HCT116 (cell line): ENCODE measurements around the gene ARHGAP9. TPM values are rescaled to one million over a fixed set of nuclear protein-coding genes. Genes with fewer than 3 reads are reported as not detected.

ENCODE experiments used
- ATAC-seq: fragments of 200-7000 bp; cut with Tn5 transposase; 2 replicates; pipeline ENCODE4 v1.9.1; 2020; ENCODE audit warnings: mild to moderate bottlenecking, moderate library complexity
- BruUV-seq: library from RNA; stranded (reverse); fragments of 400-500 nt; replicated peaks from 2 replicates; lab custom pipeline; 2021; lab: Mats Ljungman, UMichigan
- CTCF ChIA-PET: fragments of 300-600 bp; sonication (Branson Sonifier 250); formaldehyde crosslinking; loops from one replicate; lab custom pipeline; 2021; ENCODE audit warnings: antibody characterized with exemption; lab: Charles Lee
- POLR2A ChIA-PET: fragments of 300-600, 350-600 bp; sonication (Branson Sonifier 250); formaldehyde crosslinking; loops from one replicate; lab custom pipeline; 2021; ENCODE audit warnings: antibody characterized with exemption; lab: Charles Lee
- RAD21 ChIA-PET, 2 experiments: fragments of 300-600 bp; sonication (Branson Sonifier 250); formaldehyde crosslinking; loops; one replicate each; lab custom pipeline; 2023; ENCODE audit warnings: low total read pairs in 2 of 2; ENCODE audit not compliant: uncharacterized antibody in 2 of 2, unreplicated experiment in 2 of 2, low non-redundant PET in 1 of 2; lab: Charles Lee
- DNase-seq: peaks from one replicate; pipeline ENCODE4 v3.0.0-alpha.2; 2010; ENCODE audit warnings: low read depth, low spot score
- H2AFZ ChIP-seq: fragments of 200-600 bp; shearing (Covaris generic), sonication (generic); 2 replicates; pipeline ENCODE4 v1.6.1; 2017; ENCODE audit warnings: low read depth, mixed run types, mixed read lengths, antibody characterized with exemption, low read length; ENCODE audit not compliant: poor library complexity, severe bottlenecking
- H3K27ac ChIP-seq: 2 replicates; pipeline ENCODE4 v1.5.1; 2012; ENCODE audit warnings: low read depth, low read length
- H3K27me3 ChIP-seq: fragments of 200-600 bp; sonication (generic); 2 replicates; pipeline ENCODE4 v1.6.1; 2016; ENCODE audit warnings: mixed run types, low read length, mixed read lengths; ENCODE audit not compliant: insufficient read depth
- H3K36me3 ChIP-seq, 2 experiments: fragments of 200-500 bp in 1 of 2; fragments of 200-600 bp in 1 of 2; sonication (Bioruptor generic) in 1 of 2; sonication (generic) in 1 of 2; 2 replicates each; pipeline versions ENCODE4 v1.5.1 to v1.6.1; 2014 to 2016; ENCODE audit warnings: low read length in 2 of 2, inconsistent platforms in 1 of 2, mixed read lengths in 1 of 2, mixed run types in 1 of 2; ENCODE audit not compliant: insufficient read depth in 2 of 2, control insufficient read depth in 1 of 2
- H3K4me1 ChIP-seq, 2 experiments: fragments of 200-600 bp in 1 of 2; sonication (generic) in 1 of 2; 2 replicates each; pipeline versions ENCODE4 v1.5.1 to v1.6.1; 2012 to 2017; ENCODE audit warnings: low read length in 2 of 2, inconsistent platforms in 1 of 2, mild to moderate bottlenecking in 1 of 2, mixed read lengths in 1 of 2, mixed run types in 1 of 2, moderate library complexity in 1 of 2; ENCODE audit not compliant: insufficient read depth in 2 of 2, control insufficient read depth in 1 of 2
- H3K4me2 ChIP-seq: fragments of 200-600 bp; sonication (generic); 2 replicates; pipeline ENCODE4 v1.6.1; 2017; ENCODE audit warnings: mixed run types, low read length, mixed read lengths
- H3K4me3 ChIP-seq, 2 experiments: fragments of 200-600 bp in 1 of 2; sonication (generic) in 1 of 2; replicated peaks in 1 of 2; 2 replicates each; pipeline ENCODE4 v1.5.1; 2011 to 2016; ENCODE audit warnings: low read length in 2 of 2, control low read depth in 1 of 2, low read depth in 1 of 2, mild to moderate bottlenecking in 1 of 2, mixed read lengths in 1 of 2, mixed run types in 1 of 2
- H3K79me2 ChIP-seq: fragments of 200-600 bp; sonication (generic); 2 replicates; pipeline ENCODE4 v1.6.1; 2017; ENCODE audit warnings: mild to moderate bottlenecking, mixed run types, low read length, moderate library complexity, mixed read lengths; ENCODE audit not compliant: insufficient read depth
- H3K9ac ChIP-seq: fragments of 200-600 bp; sonication (generic); 2 replicates; pipeline ENCODE4 v1.6.1; 2016; ENCODE audit warnings: low read length, mixed read lengths
- H3K9me2 ChIP-seq: fragments of 200-600 bp; sonication (generic), shearing (Covaris generic); 2 replicates; pipeline ENCODE4 v1.6.1; 2017; ENCODE audit warnings: mixed run types, mild to moderate bottlenecking, moderate library complexity; ENCODE audit not compliant: insufficient read depth
- H3K9me3 ChIP-seq, 2 experiments: fragments of 200-500 bp in 1 of 2; fragments of 200-600 bp in 1 of 2; sonication (Bioruptor generic) in 1 of 2; sonication (generic) in 1 of 2; 2 replicates each; pipeline ENCODE4 v1.6.1; 2014 to 2017; ENCODE audit warnings: low read length in 2 of 2, mixed read lengths in 2 of 2, inconsistent platforms in 1 of 2, low read depth in 1 of 2, mild to moderate bottlenecking in 1 of 2, mixed run types in 1 of 2, moderate library complexity in 1 of 2; ENCODE audit not compliant: control insufficient read depth in 1 of 2, insufficient read depth in 1 of 2
- H4K20me1 ChIP-seq: fragments of 200-600 bp; sonication (generic), shearing (Covaris generic); 2 replicates; pipeline ENCODE4 v1.6.1; 2017; ENCODE audit warnings: mixed run types, mild to moderate bottlenecking, moderate library complexity; ENCODE audit not compliant: insufficient read depth
- CBX3 ChIP-seq: IDR thresholded peaks from 2 replicates; pipeline ENCODE4 v1.6.1; 2012; ENCODE audit warnings: low read depth
- EZH2phosphoT487 ChIP-seq: fragments of 200-600 bp; IDR thresholded peaks from 2 replicates; pipeline ENCODE4 v1.6.1; 2018; ENCODE audit warnings: antibody characterized with exemption, borderline replicate concordance
- POLR2AphosphoS5 ChIP-seq: IDR thresholded peaks from 2 replicates; pipeline ENCODE4 v1.6.1; 2011; ENCODE audit warnings: mild to moderate bottlenecking, low read depth, low read length, moderate library complexity
- RAD21 ChIP-seq: IDR thresholded peaks from 2 replicates; pipeline ENCODE4 v1.6.1; 2012; ENCODE audit warnings: low read depth, mild to moderate bottlenecking
- SIN3A ChIP-seq: IDR thresholded peaks from 2 replicates; pipeline ENCODE4 v1.6.1; 2012; ENCODE audit warnings: low read depth
- ZNF274 ChIP-seq: fragments of 200-500 bp; sonication (Bioruptor generic); IDR thresholded peaks from 2 replicates; pipeline ENCODE4 v1.6.1; 2014; ENCODE audit warnings: mild to moderate bottlenecking, low read depth, low read length, inconsistent platforms
- intact Hi-C: fragments of 100-400 bp; cut with micrococcal nuclease; formaldehyde crosslinking; loops from 2 replicates; pipeline ENCODE4 v1.10.0; 2022
- total RNA-seq: library from RNA; stranded (reverse); gene quantifications from one replicate; pipeline ENCODE4 v1.2.1, GENCODE V29; 2021; ENCODE audit not compliant: unreplicated experiment
- TF ChIP-seq, protein P1 (sequence below): IDR thresholded peaks from 2 replicates; pipeline ENCODE4 v1.6.1; 2011; ENCODE audit warnings: mild to moderate bottlenecking, low read length, moderate library complexity; ENCODE audit not compliant: insufficient replicate concordance; ENCODE audit errors: extremely low read depth
- TF ChIP-seq, protein P2 (sequence below): IDR thresholded peaks from 2 replicates; pipeline ENCODE4 v1.6.1; 2012
- TF ChIP-seq, protein P3 (sequence below): IDR thresholded peaks from 2 replicates; pipeline ENCODE4 v1.6.1; 2012
- TF ChIP-seq, protein P4 (sequence below), 3 experiments: fragments of 200-600 bp in 1 of 3; sonication (generic) in 1 of 3; IDR thresholded peaks in 2 of 3; conservative IDR thresholded peaks in 1 of 3; 2 replicates each; pipeline ENCODE4 v1.5.1; 2012 to 2017; ENCODE audit warnings: low read depth in 2 of 3, low read length in 2 of 3, antibody characterized with exemption in 1 of 3, borderline replicate concordance in 1 of 3, control low read depth in 1 of 3, mild to moderate bottlenecking in 1 of 3, mixed read lengths in 1 of 3, mixed run types in 1 of 3, moderate library complexity in 1 of 3; ENCODE audit not compliant: insufficient read depth in 1 of 3

The ARHGAP9 gene
- total RNA-seq, 1 experiment from 2014 or later: 0.84 TPM

DNA sequence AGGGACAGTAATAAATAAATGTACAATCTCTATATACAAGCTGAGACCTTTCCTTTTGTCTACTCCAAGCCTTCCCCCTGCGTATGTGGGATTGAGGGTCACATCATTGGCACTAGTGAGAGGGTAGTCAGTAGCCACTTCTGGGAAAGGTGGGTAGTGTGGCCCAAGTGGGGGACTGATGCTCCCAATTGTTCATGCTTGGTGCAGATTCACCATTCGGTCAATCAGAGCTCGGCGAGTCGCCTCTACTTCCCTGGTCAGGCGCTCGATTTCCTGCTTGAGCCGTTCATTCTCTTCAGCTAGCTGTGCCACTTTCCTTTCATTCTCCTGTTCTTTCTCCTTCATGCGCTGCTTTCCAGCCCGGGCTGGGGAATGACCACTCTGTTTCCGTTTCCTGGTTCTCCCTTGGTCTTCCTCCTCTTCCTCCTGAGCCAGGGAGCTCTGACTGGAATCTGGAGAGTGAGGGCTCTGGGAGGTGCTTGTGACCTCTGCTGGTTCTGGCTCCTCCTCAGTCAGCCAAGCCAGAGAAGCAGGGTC, 37.0 kb upstream of the ARHGAP9 start:
- H4K20me1 ChIP-seq: peaks cover 7% of the 10 kb centered on the region; the same call in 1 of the 2 replicates
- H3K9me3 ChIP-seq: no peaks in the 10 kb centered on the region
- H3K79me2 ChIP-seq: peaks cover 45% of the 10 kb centered on the region
- CTCF ChIA-PET: no interaction called here
- POLR2A ChIA-PET: interaction anchor here (0.6 to 1.6 kb wide), 5 partner anchors 11 to 30 kb away, joined by 3 to 6 read pairs (median 4); no protein-coding TSS in a partner anchor
- H3K4me1 ChIP-seq: peaks cover 13 to 31% of the 10 kb centered on the region in 2 experiments
- no TSS peak for BruUV-seq
- no peak for DNase-seq
- no peaks in the 10 kb centered on the region for H3K27me3 ChIP-seq
- H3K27ac ChIP-seq: peak overlapping the region; percentile 45
- no peak overlapping the region for H3K4me2 ChIP-seq
- ATAC-seq: no peak
- peaks cover 43 to 56% of the 10 kb centered on the region in 2 experiments; a peak in 3 of 4 replicates for H3K36me3 ChIP-seq
- no peaks in the 10 kb centered on the region for H3K9me2 ChIP-seq
- no peak overlapping the region for H2AFZ ChIP-seq
- intact Hi-C loops: no loop called here
- H3K4me3 ChIP-seq: no peak overlapping the region
- H3K9ac ChIP-seq: no peak overlapping the region
- TF ChIP-seq POLR2AphosphoS5 (peak; percentile 80; the same call in 1 of the 2 replicates), SIN3A (no peak)
- RAD21 ChIA-PET: interaction anchor here in 1 of 2 experiments (0.5 kb wide), 1 partner anchor 73 kb away, joined by 6 read pairs; no protein-coding TSS in a partner anchor

DNA sequence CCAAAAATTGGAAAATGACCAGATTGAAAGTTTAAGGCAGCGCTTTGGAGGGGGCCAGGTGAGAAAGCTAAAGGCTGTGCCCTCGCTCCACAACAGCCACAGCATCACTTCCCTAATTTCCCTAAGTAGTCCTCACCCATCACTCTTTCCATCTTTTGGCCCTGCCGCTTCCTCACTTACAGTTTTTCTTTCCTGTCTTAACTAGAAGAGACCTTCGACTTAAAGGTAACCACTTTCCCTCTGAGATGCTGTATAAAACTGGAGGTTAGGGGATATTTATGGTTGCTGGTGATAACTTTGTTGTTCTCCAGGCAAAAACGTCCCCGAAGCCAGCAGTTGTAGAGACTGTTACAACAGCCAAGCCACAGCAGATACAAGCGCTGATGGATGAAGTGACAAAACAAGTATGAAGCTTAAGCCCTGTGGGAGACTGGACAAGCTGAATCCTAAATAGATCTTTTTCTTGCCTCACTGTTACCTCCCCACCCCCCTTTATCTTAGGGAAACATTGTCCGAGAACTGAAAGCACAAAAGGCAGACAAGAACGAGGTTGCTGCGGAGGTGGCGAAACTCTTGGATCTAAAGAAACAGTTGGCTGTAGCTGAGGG, 36.4 kb upstream of the ARHGAP9 start:
- peaks cover 47 to 59% of the 10 kb centered on the region in 2 experiments; a peak in 3 of 4 replicates for H3K36me3 ChIP-seq
- no peak overlapping the region for H3K9ac ChIP-seq
- no peaks in the 10 kb centered on the region for H3K27me3 ChIP-seq
- POLR2A ChIA-PET: no interaction called here
- intact Hi-C loops: no loop called here
- no peaks in the 10 kb centered on the region for H3K9me3 ChIP-seq
- peaks cover 45% of the 10 kb centered on the region for H3K79me2 ChIP-seq
- H3K27ac ChIP-seq: peak overlapping the region; percentile 2; the same call in 1 of the 2 replicates
- H2AFZ ChIP-seq: no peak overlapping the region
- H3K4me3 ChIP-seq: no peak overlapping the region
- BruUV-seq: TSS peak; percentile 14
- no peaks in the 10 kb centered on the region for H3K9me2 ChIP-seq
- peaks cover 7% of the 10 kb centered on the region; the same call in 1 of the 2 replicates for H4K20me1 ChIP-seq
- RAD21 ChIA-PET: no interaction called here
- H3K4me1 ChIP-seq: peaks cover 6 to 24% of the 10 kb centered on the region in 2 experiments
- DNase-seq (no peak), ATAC-seq (no peak)
- CTCF ChIA-PET: no interaction called here
- no peak overlapping the region for H3K4me2 ChIP-seq
- TF ChIP-seq, protein P1, sequence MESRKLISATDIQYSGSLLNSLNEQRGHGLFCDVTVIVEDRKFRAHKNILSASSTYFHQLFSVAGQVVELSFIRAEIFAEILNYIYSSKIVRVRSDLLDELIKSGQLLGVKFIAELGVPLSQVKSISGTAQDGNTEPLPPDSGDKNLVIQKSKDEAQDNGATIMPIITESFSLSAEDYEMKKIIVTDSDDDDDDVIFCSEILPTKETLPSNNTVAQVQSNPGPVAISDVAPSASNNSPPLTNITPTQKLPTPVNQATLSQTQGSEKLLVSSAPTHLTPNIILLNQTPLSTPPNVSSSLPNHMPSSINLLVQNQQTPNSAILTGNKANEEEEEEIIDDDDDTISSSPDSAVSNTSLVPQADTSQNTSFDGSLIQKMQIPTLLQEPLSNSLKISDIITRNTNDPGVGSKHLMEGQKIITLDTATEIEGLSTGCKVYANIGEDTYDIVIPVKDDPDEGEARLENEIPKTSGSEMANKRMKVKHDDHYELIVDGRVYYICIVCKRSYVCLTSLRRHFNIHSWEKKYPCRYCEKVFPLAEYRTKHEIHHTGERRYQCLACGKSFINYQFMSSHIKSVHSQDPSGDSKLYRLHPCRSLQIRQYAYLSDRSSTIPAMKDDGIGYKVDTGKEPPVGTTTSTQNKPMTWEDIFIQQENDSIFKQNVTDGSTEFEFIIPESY: no peak
- TF ChIP-seq, protein P2, sequence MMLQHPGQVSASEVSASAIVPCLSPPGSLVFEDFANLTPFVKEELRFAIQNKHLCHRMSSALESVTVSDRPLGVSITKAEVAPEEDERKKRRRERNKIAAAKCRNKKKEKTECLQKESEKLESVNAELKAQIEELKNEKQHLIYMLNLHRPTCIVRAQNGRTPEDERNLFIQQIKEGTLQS: no peak
- TF ChIP-seq ZNF274: no peak
- no peak for TF ChIP-seq EZH2phosphoT487
- TF ChIP-seq CBX3: no peak
- TF ChIP-seq, protein P3, sequence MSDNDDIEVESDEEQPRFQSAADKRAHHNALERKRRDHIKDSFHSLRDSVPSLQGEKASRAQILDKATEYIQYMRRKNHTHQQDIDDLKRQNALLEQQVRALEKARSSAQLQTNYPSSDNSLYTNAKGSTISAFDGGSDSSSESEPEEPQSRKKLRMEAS: no peak
- no peak for TF ChIP-seq RAD21
- TF ChIP-seq, protein P4, sequence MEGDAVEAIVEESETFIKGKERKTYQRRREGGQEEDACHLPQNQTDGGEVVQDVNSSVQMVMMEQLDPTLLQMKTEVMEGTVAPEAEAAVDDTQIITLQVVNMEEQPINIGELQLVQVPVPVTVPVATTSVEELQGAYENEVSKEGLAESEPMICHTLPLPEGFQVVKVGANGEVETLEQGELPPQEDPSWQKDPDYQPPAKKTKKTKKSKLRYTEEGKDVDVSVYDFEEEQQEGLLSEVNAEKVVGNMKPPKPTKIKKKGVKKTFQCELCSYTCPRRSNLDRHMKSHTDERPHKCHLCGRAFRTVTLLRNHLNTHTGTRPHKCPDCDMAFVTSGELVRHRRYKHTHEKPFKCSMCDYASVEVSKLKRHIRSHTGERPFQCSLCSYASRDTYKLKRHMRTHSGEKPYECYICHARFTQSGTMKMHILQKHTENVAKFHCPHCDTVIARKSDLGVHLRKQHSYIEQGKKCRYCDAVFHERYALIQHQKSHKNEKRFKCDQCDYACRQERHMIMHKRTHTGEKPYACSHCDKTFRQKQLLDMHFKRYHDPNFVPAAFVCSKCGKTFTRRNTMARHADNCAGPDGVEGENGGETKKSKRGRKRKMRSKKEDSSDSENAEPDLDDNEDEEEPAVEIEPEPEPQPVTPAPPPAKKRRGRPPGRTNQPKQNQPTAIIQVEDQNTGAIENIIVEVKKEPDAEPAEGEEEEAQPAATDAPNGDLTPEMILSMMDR (IDR thresholded peaks at IDR 0.05 in 2 of 3, conservative IDR thresholded peaks at IDR 0.05 in 1 of 3; ENCODE audit: borderline replicate concordance in 1 of 3, insufficient read depth in 1 of 3, low read depth in 2 of 3, low read length in 2 of 3): no peak
- no peak for TF ChIP-seq POLR2AphosphoS5
